TTC549 (cell line): ENCODE results near the gene SMARCD1.

Experiments used
- FAIRE-seq: peaks from 2 replicates; lab custom pipeline; 2012; peaks lifted over from hg19 to GRCh38; lab: Jason Lieb, UNC

SMARCD1 gene

GRCh38 chr12:50084775-50085614, at the start of gene SMARCD1:
Gene SMARCD1, plus strand, starts transcription at chr12:50085342. Its CDS starts 28 bp downstream, at chr12:50085370.
- no peak for FAIRE-seq

- no peak for FAIRE-seq
Measured at GRCh38 chr12:50038336-50038735, 46.8 kb upstream of the SMARCD1 start.

GRCh38 chr12:50039151-50039835, 45.8 kb upstream of the SMARCD1 start:
- FAIRE-seq, result no peak

- no peak for FAIRE-seq
Measured at GRCh38 chr12:50040657-50041056, 44.5 kb upstream of the SMARCD1 start.

GRCh38 chr12:50041062-50041860, 43.9 kb upstream of the SMARCD1 start:
- no peak for FAIRE-seq

- FAIRE-seq, result no peak
Measured at GRCh38 chr12:50041962-50042361, 43.2 kb upstream of the SMARCD1 start.

- no peak for FAIRE-seq
Measured at GRCh38 chr12:50042693-50043092, 42.4 kb upstream of the SMARCD1 start.

GRCh38 chr12:50043308-50043707, 41.8 kb upstream of the SMARCD1 start:
- FAIRE-seq, result no peak

- no peak for FAIRE-seq
Measured at GRCh38 chr12:50043854-50044253, 41.3 kb upstream of the SMARCD1 start.

- FAIRE-seq, result no peak
Measured at GRCh38 chr12:50047693-50048250, 37.4 kb upstream of the SMARCD1 start.

- FAIRE-seq, result no peak
Measured at GRCh38 chr12:50049254-50050118, 35.7 kb upstream of the SMARCD1 start.

GRCh38 chr12:50050119-50050385, 35.1 kb upstream of the SMARCD1 start:
- FAIRE-seq, result no peak

- no peak for FAIRE-seq
Measured at GRCh38 chr12:50050410-50051098, 34.6 kb upstream of the SMARCD1 start.

GRCh38 chr12:50051101-50051806, 33.9 kb upstream of the SMARCD1 start:
- no peak for FAIRE-seq

GRCh38 chr12:50052544-50052943, 32.6 kb upstream of the SMARCD1 start:
- no peak for FAIRE-seq

- no peak for FAIRE-seq
Measured at GRCh38 chr12:50052964-50053363, 32.2 kb upstream of the SMARCD1 start.

GRCh38 chr12:50053583-50053982, 31.6 kb upstream of the SMARCD1 start:
- FAIRE-seq, result no peak

- FAIRE-seq, result no peak
Measured at GRCh38 chr12:50055831-50056638, 29.1 kb upstream of the SMARCD1 start.

GRCh38 chr12:50056639-50056976, 28.5 kb upstream of the SMARCD1 start:
- no peak for FAIRE-seq
